GM19023 (cell line): ENCODE results near the gene UBASH3A.

Experiments used
- ATAC-seq: cut with Tn5 transposase; IDR thresholded peaks from one replicate; pipeline ENCODE4 v1.9.1; 2021; ENCODE audit warnings: mild to moderate bottlenecking, moderate library complexity; ENCODE audit not compliant: unreplicated experiment

UBASH3A gene

GRCh38 chr21:42444745-42445059, 41.0 kb downstream of the UBASH3A start:
- ATAC-seq = no peak

GRCh38 chr21:42445311-42445710, 41.6 kb downstream of the UBASH3A start:
- no peak for ATAC-seq

- no peak for ATAC-seq
Measured at GRCh38 chr21:42446531-42446930, 42.8 kb downstream of the UBASH3A start.

- no peak for ATAC-seq
Measured at GRCh38 chr21:42447182-42447581, 43.5 kb downstream of the UBASH3A start.

GRCh38 chr21:42447732-42448131, 44.0 kb downstream of the UBASH3A start:
- no peak for ATAC-seq

GRCh38 chr21:42448686-42449085, 45.0 kb downstream of the UBASH3A start:
- no peak for ATAC-seq

GRCh38 chr21:42451941-42452340, 48.2 kb downstream of the UBASH3A start:
- no peak for ATAC-seq

- no peak for ATAC-seq
Measured at GRCh38 chr21:42452401-42453223, 48.9 kb downstream of the UBASH3A start.

GRCh38 chr21:42453224-42453985, 49.7 kb downstream of the UBASH3A start:
- no peak for ATAC-seq

- no peak for ATAC-seq
Measured at GRCh38 chr21:42453986-42454570, 50.4 kb downstream of the UBASH3A start.

GRCh38 chr21:42454786-42455185, 51.1 kb downstream of the UBASH3A start:
- no peak for ATAC-seq

- ATAC-seq = no peak
Measured at GRCh38 chr21:42455196-42455595, 51.5 kb downstream of the UBASH3A start.

GRCh38 chr21:42455754-42456440, 52.2 kb downstream of the UBASH3A start:
- no peak for ATAC-seq

GRCh38 chr21:42456457-42456856, 52.8 kb downstream of the UBASH3A start:
- ATAC-seq = no peak

GRCh38 chr21:42459082-42459460, 55.4 kb downstream of the UBASH3A start:
- ATAC-seq = no peak

- ATAC-seq = no peak
Measured at GRCh38 chr21:42459546-42460215, 56.0 kb downstream of the UBASH3A start.

GRCh38 chr21:42460391-42461184, 56.9 kb downstream of the UBASH3A start:
- no peak for ATAC-seq

GRCh38 chr21:42461185-42461520, 57.5 kb downstream of the UBASH3A start:
- ATAC-seq = no peak

GRCh38 chr21:42461881-42462877, 58.5 kb downstream of the UBASH3A start:
- no peak for ATAC-seq
